Activated naive CD4-positive, alpha-beta T cell treated with anti-CD3 and anti-CD28 coated beads, Interleukin-2, amount 10 ng/mL, durations not matched to agents 7 days and 5 days (primary cell): ENCODE measurements around the gene GPR148.
A peak's percentile ranks its signal among the peaks of the same experiment; 100 is the strongest.
"Not testable (repeated sequence)": the region's sequence is repeated elsewhere in the genome, so short reads cannot be mapped to it uniquely, and the experiment has no call there.

ENCODE experiments used
- CTCF ChIA-PET: fragments of 350-600 bp; sonication (Branson Sonifier 250); formaldehyde crosslinking; loops from one replicate; lab custom pipeline; 2021; ENCODE audit warnings: antibody characterized with exemption; lab: Charles Lee
- DNase-seq: peaks from one replicate; pipeline ENCODE4 v3.0.0-alpha.2; 2020
- H3K27ac Mint-ChIP-seq: one replicate; pipeline ENCODE4 v1.8.0; 2021; ENCODE audit warnings: mild to moderate bottlenecking, moderate library complexity, mixed read lengths
- H3K27me3 Mint-ChIP-seq: one replicate; pipeline ENCODE4 v1.8.0; 2021; ENCODE audit warnings: mild to moderate bottlenecking, mixed read lengths
- H3K36me3 Mint-ChIP-seq: one replicate; pipeline ENCODE4 v1.8.0; 2021; ENCODE audit warnings: mixed read lengths
- H3K4me1 Mint-ChIP-seq: one replicate; pipeline ENCODE4 v1.8.0; 2021; ENCODE audit warnings: mixed read lengths
- H3K4me3 Mint-ChIP-seq: one replicate; pipeline ENCODE4 v1.8.0; 2021; ENCODE audit warnings: mild to moderate bottlenecking, moderate library complexity, mixed read lengths
- H3K9me3 Mint-ChIP-seq: one replicate; pipeline ENCODE4 v1.8.0; 2021; ENCODE audit warnings: mixed read lengths

Gene GPR148, protein sequence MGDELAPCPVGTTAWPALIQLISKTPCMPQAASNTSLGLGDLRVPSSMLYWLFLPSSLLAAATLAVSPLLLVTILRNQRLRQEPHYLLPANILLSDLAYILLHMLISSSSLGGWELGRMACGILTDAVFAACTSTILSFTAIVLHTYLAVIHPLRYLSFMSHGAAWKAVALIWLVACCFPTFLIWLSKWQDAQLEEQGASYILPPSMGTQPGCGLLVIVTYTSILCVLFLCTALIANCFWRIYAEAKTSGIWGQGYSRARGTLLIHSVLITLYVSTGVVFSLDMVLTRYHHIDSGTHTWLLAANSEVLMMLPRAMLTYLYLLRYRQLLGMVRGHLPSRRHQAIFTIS

DNA sequence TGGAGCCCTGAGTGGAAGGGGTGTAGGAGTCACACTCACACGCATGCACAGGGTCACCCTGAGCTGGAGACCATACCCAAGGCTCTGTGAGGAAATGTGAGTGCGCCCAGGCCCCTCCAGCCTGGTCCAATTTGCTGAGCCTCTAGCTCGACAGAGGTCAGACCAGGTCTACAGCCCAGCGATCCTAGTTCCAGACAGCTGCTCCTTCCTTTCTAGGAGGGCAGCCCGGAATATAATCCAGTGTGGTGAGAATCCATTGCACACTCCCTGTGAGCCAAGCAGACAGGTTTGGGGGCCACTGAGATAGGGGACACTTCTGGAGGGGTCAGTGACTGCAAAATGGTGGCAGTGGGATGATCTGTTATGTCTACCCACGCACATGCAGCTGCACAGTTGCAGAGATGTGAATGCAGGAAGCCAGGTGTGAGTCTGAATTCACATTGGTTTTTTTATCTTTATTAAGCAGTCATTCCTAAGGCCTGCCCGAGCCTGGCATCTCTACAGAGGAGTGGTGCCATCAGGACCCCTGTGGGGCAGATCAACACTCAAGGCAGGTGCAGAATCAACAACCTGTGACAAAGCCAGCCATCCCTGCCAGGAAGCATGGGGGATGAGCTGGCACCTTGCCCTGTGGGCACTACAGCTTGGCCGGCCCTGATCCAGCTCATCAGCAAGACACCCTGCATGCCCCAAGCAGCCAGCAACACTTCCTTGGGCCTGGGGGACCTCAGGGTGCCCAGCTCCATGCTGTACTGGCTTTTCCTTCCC lies at the start of gene GPR148:
Gene GPR148 (plus strand): TSS at position 522 of the 768 bp plus-strand sequence. CDS start 82 bp downstream, at position 604.
- Mint-ChIP-seq H3K27ac (peak within 1 kb of the TSS; percentile 6), H3K27me3 (peaks cover 17% of the 10 kb centered on the region), H3K9me3 (no peaks in the 10 kb centered on the region), H3K4me1 (peaks cover 10% of the 10 kb centered on the region), H3K4me3 (no peak within 1 kb of the TSS), H3K36me3 (no peaks in the 10 kb centered on the region)
- CTCF ChIA-PET: interaction anchor here (0.8 to 1.4 kb wide), 3 partner anchors 62 to 146 kb away, joined by 3 read pairs; no protein-coding TSS in a partner anchor
- no peak for DNase-seq

DNA sequence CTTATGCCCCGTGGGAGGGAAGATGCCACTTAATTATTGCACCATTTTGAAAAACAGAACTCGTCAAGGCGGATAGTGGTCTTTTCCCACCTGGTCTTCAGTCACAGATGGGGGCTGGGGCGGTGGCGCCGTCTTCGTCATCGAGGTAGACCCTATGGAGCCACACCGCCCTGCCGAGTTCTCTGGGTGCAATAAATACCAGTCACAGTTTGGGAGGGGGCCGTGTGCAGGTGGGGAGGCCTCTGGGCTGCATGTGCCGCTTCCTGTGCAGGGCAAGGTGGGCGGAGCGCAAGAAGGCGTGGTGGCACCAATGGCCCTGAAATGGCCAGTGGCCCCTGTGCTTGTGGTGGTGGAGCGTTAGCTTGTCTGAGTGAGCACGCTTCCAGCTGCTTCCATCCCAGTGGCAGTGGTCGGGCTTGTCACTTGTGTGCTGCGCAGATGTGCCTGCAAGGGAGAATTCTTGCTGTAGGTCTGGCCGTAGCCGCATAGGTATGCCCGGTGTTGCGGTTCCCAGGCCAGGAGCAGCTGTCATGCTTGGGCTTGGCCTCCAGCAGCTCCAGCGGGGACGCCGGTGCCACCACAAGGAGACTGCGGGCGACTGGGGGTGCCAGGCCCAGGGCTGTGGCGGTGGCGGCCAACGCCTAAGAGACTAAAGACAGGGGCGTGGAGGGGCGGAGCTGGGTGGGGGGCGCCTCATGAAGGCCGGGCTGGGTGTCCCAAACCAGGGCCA lies 36.7 kb upstream of the GPR148 start:
- H3K4me1 Mint-ChIP-seq, H3K27ac Mint-ChIP-seq, DNase-seq, CTCF ChIA-PET, H3K36me3 Mint-ChIP-seq, H3K9me3 Mint-ChIP-seq, H3K4me3 Mint-ChIP-seq: not testable (repeated sequence)
- peaks cover 14% of the 10 kb centered on the region for H3K27me3 Mint-ChIP-seq

DNA sequence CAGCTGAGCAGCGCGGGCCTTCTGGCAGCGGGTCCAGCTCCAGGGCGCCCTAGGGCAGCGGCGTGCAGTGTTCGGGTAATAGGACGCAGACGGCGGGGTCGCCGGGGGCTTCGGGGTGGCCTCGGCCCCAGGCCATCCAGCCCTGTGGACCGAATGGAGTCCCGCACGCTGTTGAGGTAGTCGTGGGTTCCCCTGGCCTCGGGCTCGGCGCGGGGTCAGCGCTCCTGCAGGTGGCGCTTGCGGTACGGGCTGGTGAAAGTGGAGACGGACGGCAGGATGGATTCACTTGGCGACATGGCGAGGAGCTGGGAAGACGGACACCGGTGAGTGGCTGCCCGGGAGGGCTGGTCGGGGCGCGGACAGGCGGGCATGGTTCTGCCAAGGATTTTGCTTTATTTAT lies 35.4 kb upstream of the GPR148 start:
- H3K9me3 Mint-ChIP-seq: not testable (repeated sequence)
- DNase-seq: peak; percentile 34

DNA sequence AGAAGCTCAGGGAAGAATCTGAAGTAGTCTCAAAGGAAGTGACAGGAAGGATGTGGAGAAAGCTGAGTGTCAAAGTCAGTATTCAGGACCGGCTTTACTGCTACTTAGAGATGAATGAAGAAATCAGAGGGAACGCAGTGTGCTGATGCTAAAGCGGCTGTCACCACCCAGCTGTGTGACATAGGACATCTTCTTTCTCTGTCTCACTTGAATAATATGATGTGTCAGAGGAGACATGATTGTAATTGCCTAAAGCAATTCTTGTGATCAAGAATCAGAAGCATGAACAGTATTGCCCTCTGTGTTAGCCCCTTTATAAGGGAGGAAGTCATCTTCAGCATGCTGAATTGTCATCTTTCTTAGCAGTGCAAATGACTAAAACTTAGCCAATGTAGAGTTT lies 25.6 kb upstream of the GPR148 start:
- CTCF ChIA-PET, DNase-seq, H3K4me3 Mint-ChIP-seq, H3K27me3 Mint-ChIP-seq, H3K9me3 Mint-ChIP-seq, H3K4me1 Mint-ChIP-seq, H3K27ac Mint-ChIP-seq, H3K36me3 Mint-ChIP-seq: not testable (repeated sequence)

More for the DNA sequence above, 35.4 kb upstream of the GPR148 start:
- peaks cover 14% of the 10 kb centered on the region for H3K27me3 Mint-ChIP-seq
- H3K27ac Mint-ChIP-seq, CTCF ChIA-PET, H3K4me3 Mint-ChIP-seq, H3K36me3 Mint-ChIP-seq, H3K4me1 Mint-ChIP-seq: not testable (repeated sequence)

DNA sequence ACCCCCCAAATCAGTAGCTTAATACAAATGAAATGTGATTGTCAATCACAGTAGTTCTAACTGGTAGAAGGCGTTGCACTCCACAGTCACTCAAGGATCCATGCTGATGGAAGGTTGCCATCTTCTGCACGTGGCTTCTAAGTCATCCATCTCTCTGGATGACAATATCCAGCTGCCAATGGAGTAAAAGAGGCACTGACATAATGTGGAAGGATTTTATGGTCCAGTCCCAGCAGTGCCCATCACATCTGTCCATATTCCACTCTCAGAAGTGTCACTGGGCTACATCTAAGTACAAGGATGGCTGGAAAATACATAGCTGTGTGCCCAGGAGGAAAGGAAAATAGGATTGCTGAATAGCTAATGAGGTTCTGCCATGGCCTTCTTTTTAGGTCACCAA lies 14.1 kb upstream of the GPR148 start:
- H3K4me3 Mint-ChIP-seq, CTCF ChIA-PET, H3K27ac Mint-ChIP-seq, H3K36me3 Mint-ChIP-seq, H3K4me1 Mint-ChIP-seq, H3K27me3 Mint-ChIP-seq, H3K9me3 Mint-ChIP-seq, DNase-seq: not testable (repeated sequence)

DNA sequence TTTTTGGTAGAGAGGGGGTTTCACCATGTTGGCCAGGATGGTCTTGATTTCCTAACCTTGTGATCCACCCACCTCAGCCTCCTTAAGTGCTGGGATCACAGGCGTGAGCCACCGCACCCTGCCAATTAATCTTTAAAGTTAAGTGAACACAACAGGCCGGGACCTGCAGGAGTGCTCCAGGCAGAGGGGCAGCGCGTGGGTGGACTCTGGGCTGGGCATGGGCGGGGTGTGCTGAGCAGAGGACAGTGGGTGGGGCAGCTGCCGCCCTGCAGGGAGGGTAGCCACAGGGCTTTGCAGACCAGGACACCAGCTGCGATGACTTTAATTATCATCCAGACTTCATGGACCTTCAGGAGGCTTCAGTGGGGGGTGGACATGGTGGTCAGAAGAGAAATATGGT lies 8.8 kb upstream of the GPR148 start:
- no peak for DNase-seq
- H3K36me3 Mint-ChIP-seq: no peaks in the 10 kb centered on the region
- no peak overlapping the region for H3K4me3 Mint-ChIP-seq
- H3K9me3 Mint-ChIP-seq: no peaks in the 10 kb centered on the region
- CTCF ChIA-PET: no interaction called here
- peaks cover 4% of the 10 kb centered on the region for H3K27me3 Mint-ChIP-seq
- H3K27ac Mint-ChIP-seq: no peak overlapping the region
- no peaks in the 10 kb centered on the region for H3K4me1 Mint-ChIP-seq

DNA sequence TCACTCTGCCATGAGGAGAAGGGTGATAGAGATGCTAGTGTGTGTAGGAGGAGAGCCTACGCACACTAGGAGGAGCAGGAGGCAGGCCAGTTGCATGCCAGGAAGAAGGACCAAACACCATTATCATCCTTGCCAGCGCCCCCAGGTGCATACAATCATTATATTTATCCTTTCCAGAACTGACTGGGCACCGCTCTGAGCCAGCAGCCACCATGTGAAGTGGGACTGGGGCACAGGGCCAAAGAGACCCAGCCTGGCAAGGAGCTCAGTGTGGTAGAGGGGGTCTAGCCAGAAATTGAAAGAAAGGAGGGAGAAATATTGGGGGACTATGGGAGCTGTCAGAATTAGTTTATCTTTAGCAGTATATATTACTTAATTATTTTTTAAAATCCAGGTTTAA lies 8.3 kb upstream of the GPR148 start:
- H3K4me3 Mint-ChIP-seq: no peak overlapping the region
- no peaks in the 10 kb centered on the region for H3K9me3 Mint-ChIP-seq
- no peaks in the 10 kb centered on the region for H3K36me3 Mint-ChIP-seq
- no peaks in the 10 kb centered on the region for H3K4me1 Mint-ChIP-seq
- CTCF ChIA-PET: no interaction called here
- no peak for DNase-seq
- H3K27me3 Mint-ChIP-seq: peaks cover 4% of the 10 kb centered on the region
- no peak overlapping the region for H3K27ac Mint-ChIP-seq

DNA sequence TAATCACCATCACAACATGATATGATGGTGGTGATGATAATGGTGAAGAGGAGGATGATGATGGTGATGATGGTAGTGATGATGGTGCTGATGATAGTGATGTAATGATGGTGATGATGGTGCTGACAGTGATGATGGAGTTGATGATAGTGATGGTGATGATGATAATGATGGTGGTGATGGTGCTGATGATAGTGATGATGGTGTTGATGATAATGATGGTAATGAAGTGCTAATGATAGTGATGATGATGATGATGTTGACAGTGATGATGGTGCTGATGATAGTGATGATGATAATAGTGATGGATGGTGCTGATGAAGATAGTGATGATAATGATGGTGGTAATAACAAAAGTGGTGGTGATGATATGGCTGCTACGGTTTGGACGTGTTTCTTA lies 4.4 kb upstream of the GPR148 start:
- no peaks in the 10 kb centered on the region for H3K9me3 Mint-ChIP-seq
- H3K27ac Mint-ChIP-seq: no peak overlapping the region
- H3K4me3 Mint-ChIP-seq: no peak overlapping the region
- DNase-seq: no peak
- CTCF ChIA-PET: no interaction called here
- peaks cover 10% of the 10 kb centered on the region for H3K4me1 Mint-ChIP-seq
- peaks cover 14% of the 10 kb centered on the region for H3K27me3 Mint-ChIP-seq
- no peaks in the 10 kb centered on the region for H3K36me3 Mint-ChIP-seq

DNA sequence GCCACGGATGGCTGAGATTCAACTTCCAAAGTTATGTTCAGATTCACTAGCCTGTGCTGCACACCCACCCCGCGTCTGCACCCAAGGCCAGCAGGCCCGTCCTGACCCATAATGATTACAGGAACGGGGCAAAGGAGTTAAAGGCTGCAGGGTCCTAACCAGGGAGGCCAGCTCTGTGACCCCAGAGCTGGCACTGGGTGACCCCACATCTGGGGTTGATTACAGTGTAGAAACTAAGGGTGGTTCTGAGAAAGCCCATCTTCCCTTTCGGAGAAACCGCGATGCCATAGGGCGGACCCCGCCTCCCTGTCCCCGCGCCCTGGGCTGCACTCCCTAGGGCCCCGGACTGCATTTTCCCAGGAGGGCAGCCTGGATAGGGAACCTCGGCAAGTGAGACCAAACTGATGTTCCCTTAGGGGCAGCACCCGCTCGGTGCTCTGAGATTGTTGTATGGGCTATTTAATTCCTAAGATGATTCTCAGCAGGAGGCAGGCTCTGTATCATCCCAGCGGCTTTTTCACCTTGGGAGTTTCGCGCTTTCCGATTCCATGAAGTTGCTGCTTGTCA lies 2.2 kb upstream of the GPR148 start:
- CTCF ChIA-PET: no interaction called here
- H3K27ac Mint-ChIP-seq: no peak overlapping the region
- H3K27me3 Mint-ChIP-seq: peaks cover 18% of the 10 kb centered on the region
- peak overlapping the region; percentile 64 for H3K4me3 Mint-ChIP-seq
- no peaks in the 10 kb centered on the region for H3K9me3 Mint-ChIP-seq
- H3K4me1 Mint-ChIP-seq: peaks cover 10% of the 10 kb centered on the region
- no peak for DNase-seq
- H3K36me3 Mint-ChIP-seq: no peaks in the 10 kb centered on the region

DNA sequence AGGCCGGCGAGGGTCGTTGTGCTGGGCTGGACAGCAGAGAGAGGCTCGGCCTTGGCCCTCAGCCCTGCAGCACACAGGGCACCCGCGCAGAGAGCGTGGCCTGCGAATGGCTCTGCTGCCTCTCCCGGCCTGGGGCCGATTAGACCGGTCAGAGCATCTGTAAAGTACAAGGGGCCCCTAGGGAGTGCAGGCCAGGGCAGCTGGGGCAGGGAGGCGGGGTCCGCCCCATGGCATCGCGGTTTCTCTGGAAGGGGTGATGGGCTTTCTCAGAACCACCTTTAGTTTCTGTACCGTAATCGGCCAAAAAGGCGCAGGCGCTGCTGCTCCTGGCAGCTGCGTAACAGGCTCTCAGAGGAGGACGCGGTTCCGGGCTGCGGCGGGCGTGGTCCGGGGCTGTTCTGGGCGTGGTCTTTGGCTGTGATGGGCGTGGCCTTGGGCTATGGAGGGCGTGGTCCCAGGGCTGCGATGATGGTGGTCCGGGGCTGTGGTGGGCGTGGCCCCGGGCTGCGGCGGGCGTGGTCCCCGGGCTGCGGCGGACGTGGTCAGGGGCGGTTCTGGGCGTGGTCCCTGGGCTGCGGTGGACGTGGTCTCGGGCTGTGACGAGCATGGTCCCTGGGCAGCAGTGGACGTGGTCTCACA lies 1.5 kb upstream of the GPR148 start:
- no peaks in the 10 kb centered on the region for H3K36me3 Mint-ChIP-seq
- H3K4me3 Mint-ChIP-seq: peak overlapping the region; percentile 64
- H3K9me3 Mint-ChIP-seq: no peaks in the 10 kb centered on the region
- CTCF ChIA-PET: no interaction called here
- peaks cover 17% of the 10 kb centered on the region for H3K27me3 Mint-ChIP-seq
- peaks cover 10% of the 10 kb centered on the region for H3K4me1 Mint-ChIP-seq
- peak overlapping the region; percentile 36 for H3K27ac Mint-ChIP-seq
- DNase-seq: peak; percentile 88

DNA sequence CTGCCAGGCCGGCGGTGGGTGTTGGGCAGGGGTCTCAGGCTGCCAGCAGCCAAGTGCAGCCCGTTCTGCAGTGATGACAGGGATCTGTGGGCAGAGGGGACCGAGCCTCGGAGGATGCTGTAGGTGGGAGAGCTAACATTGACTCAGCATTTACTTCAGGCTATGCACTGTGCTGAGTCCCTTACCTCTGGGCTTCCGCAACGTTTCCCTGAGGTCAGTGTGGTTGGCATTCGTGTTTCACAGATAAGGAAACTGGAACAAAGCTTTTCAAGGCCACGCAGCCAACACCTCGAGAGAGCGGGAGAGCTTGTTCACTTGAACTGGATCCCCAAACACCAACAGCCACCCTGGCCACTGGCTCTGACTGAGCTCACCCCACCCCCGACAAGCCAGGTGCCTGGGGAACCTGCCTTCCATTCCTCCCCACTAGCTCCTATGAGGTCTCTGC lies 839 bp upstream of the GPR148 start:
- peak overlapping the region; percentile 6 for H3K27ac Mint-ChIP-seq

DNA sequence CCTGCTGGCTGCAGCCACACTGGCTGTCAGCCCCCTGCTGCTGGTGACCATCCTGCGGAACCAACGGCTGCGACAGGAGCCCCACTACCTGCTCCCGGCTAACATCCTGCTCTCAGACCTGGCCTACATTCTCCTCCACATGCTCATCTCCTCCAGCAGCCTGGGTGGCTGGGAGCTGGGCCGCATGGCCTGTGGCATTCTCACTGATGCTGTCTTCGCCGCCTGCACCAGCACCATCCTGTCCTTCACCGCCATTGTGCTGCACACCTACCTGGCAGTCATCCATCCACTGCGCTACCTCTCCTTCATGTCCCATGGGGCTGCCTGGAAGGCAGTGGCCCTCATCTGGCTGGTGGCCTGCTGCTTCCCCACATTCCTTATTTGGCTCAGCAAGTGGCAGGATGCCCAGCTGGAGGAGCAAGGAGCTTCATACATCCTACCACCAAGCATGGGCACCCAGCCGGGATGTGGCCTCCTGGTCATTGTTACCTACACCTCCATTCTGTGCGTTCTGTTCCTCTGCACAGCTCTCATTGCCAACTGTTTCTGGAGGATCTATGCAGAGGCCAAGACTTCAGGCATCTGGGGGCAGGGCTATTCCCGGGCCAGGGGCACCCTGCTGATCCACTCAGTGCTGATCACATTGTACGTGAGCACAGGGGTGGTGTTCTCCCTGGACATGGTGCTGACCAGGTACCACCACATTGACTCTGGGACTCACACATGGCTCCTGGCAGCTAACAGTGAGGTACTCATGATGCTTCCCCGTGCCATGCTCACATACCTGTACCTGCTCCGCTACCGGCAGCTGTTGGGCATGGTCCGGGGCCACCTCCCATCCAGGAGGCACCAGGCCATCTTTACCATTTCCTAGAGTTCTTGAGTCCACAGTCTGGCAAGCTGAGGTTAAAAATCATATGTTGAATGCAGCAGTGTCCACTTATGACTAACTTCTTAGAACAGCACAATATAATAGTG lies 741 bp downstream of the GPR148 start:
- peaks cover 10% of the 10 kb centered on the region for H3K4me1 Mint-ChIP-seq
- CTCF ChIA-PET: interaction anchor here (1.2 to 1.4 kb wide), 2 partner anchors 68 to 145 kb away, joined by 3 to 5 read pairs; no protein-coding TSS in a partner anchor
- H3K36me3 Mint-ChIP-seq: no peaks in the 10 kb centered on the region
- DNase-seq: no peak
- no peaks in the 10 kb centered on the region for H3K9me3 Mint-ChIP-seq
- H3K27ac Mint-ChIP-seq: no peak overlapping the region
- H3K27me3 Mint-ChIP-seq: peaks cover 21% of the 10 kb centered on the region
- no peak overlapping the region for H3K4me3 Mint-ChIP-seq

More for the DNA sequence above, 839 bp upstream of the GPR148 start:
- Mint-ChIP-seq H3K27me3 (peaks cover 17% of the 10 kb centered on the region), H3K4me3 (no peak overlapping the region), H3K36me3 (no peaks in the 10 kb centered on the region), H3K4me1 (peaks cover 10% of the 10 kb centered on the region), H3K9me3 (no peaks in the 10 kb centered on the region)
- peak; percentile 51 for DNase-seq
- CTCF ChIA-PET: interaction anchor here (0.8 to 1.4 kb wide), 2 partner anchors 63 to 69 kb away, joined by 3 read pairs; no protein-coding TSS in a partner anchor

DNA sequence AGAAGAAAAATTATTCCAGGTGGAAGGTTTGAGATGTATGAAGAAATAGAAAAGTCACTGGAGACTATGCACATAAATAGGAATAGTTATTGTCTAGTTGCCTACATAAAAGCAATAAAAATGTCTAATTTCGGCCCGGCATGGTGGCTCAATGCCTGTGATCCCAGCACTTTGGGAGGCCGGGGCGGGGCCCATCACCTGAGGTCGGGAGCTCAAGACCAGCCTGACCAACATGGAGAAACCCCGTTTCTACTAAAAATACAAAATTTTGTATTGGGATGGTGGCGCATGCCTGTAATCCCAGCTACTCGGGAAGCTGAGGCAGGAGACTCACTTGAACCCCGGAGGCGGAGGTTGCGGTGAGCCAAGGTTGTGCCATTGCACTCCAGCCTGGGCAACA lies 3.4 kb downstream of the GPR148 start:
- H3K4me1 Mint-ChIP-seq, DNase-seq, H3K36me3 Mint-ChIP-seq, H3K4me3 Mint-ChIP-seq, H3K27ac Mint-ChIP-seq, H3K9me3 Mint-ChIP-seq, CTCF ChIA-PET: not testable (repeated sequence)
- H3K27me3 Mint-ChIP-seq: peaks cover 22% of the 10 kb centered on the region
